Measurements from ENCODE around the gene SH2D4B.

GRCh38 chr10:80622153-80622552, 84.5 kb downstream of the SH2D4B start:
- TF ChIP-seq CTCF (IDR thresholded peaks at IDR 0.05), result no peak
- TF ChIP-seq EP300 (IDR thresholded peaks at IDR 0.05), result no peak
- no peak for TF ChIP-seq POLR2A (IDR thresholded peaks at IDR 0.05)
- no peak for TF ChIP-seq POLR2AphosphoS5 (IDR thresholded peaks at IDR 0.05)
